ENCODE measurements around the gene PERCC1.

The PERCC1 gene

GRCh38 chr16:1413684-1414531 lies 17.0 kb upstream of the PERCC1 start:
- peak; percentile 82 to 84 for DNase-seq

- DNase-seq, result peak; percentile 79 to 87
These were observed 16.2 kb upstream of the PERCC1 start, which contains the start of gene UNKL for GRCh38 chr16:1414532-1415260. Gene UNKL, minus strand, starts transcription at chr16:1414704. Its CDS starts 13 bp downstream, at chr16:1414691.

DNA sequence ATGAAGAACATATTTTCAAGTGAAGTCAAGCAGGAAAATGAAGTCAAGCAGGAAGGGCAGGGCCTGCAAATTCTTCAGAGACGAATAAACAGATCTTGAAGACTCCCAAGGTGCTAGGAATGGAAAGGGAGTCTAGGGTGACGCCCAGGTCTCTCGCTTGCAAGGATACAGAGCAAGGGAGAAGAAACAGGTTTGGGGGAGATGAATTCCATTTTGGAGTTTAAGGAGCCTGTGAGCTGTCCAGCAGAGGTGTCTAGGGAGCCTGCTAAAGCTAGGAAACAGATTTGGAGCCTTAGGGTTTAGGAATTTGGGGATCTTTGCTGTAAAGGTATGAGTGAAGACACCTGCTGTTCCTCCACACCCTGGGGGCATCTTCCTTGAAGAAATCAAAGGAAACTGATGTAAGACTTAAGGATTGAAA lies 14.3 kb upstream of the PERCC1 start:
- no peak for DNase-seq

GRCh38 chr16:1420111-1420539 lies 10.8 kb upstream of the PERCC1 start:
- DNase-seq, result no peak

GRCh38 chr16:1422076-1422475 lies 8.8 kb upstream of the PERCC1 start:
- DNase-seq, result no peak

- DNase-seq, result no peak
These were observed 6.8 kb upstream of the PERCC1 start for GRCh38 chr16:1424028-1424427.

GRCh38 chr16:1425616-1426370 lies 5.1 kb upstream of the PERCC1 start:
- DNase-seq, result no peak

DNA sequence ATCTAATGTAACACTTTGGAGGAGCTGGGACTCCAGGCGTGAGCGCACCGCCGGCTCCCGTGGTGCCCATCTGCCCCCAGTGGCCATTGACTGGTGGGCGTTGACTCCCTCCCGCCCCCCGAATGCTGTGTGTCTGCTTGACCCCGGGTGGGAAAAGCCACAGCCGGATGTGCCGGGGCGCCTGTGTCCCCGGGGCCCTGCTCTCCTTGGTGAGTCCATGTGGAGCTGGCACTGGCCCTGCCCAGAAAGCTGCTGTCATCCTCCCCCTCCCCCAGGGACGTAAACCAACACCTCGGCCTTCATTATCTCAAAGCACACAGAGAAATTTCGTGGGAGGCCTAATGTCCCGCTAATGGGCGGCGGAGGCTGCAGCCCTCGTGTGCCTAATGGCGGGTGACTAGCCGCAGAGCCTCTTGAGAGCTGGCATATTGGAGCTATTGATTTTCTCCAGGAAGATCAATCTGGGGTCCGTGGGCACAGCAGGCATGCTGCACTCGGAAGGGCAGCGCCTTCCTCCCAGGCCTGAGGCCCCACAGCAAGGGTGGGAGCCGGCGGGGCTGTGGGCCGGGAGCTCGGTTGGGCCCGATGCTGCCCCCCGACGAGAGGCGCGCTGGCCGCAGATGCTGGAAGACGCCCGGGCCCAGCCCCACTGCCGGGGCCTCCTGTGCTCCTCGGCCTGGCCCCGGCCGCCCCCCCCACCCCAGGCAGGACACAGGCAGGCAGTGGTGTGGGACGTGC lies 4.0 kb upstream of the PERCC1 start:
- DNase-seq, result no peak

- DNase-seq, result no peak
These were observed 3.1 kb upstream of the PERCC1 start for GRCh38 chr16:1427473-1428461.

- DNase-seq, result peak; percentile 66 to 76
These were observed 2.4 kb upstream of the PERCC1 start for GRCh38 chr16:1428511-1428910.

GRCh38 chr16:1429012-1429411 lies 1.9 kb upstream of the PERCC1 start:
- DNase-seq, result no peak

GRCh38 chr16:1429631-1430030 lies 1.2 kb upstream of the PERCC1 start:
- DNase-seq, result no peak

GRCh38 chr16:1430214-1430758 lies 592 bp upstream of the PERCC1 start:
- DNase-seq, result no peak

DNA sequence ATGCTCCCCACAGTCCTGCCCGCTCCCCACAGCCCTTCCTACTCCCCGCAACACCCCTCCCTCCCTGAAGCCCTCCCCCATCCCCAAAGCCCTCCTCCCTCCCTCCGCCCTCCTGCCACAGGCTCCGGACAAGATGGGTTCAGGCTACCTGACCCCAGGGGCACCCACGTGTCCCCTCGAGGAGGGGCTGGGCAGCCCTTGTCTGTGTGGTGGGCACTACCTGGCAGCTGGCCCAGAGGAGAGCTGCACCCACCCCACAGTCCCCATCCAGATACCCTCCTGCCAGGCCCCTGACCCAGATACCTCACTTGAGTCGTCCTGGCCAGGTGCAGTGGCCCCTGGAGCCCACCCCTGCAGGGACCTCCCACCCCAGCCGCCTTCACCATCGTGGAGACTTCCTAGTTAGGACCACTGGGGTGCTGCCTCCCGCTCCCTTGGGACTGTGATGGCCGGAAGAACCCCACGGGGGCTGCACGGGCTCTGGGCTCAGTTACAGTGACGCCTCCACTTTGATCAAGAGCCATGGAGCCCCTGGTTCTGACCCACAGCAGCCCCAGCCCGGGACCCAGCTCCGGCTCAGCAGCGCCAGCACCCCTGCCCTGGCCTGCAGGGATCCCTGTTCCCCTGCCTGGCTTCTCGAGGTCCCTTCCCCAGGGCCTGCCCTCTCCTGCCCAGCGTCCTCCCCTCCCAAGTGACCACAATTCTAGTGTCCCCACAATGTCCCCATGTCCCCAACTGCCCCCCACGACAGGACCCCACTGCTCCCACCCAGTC lies 806 bp downstream of the PERCC1 start:
- DNase-seq, result no peak

- peak; percentile 30 to 35 for DNase-seq
These were observed 1.7 kb downstream of the PERCC1 start for GRCh38 chr16:1432388-1433262.

DNA sequence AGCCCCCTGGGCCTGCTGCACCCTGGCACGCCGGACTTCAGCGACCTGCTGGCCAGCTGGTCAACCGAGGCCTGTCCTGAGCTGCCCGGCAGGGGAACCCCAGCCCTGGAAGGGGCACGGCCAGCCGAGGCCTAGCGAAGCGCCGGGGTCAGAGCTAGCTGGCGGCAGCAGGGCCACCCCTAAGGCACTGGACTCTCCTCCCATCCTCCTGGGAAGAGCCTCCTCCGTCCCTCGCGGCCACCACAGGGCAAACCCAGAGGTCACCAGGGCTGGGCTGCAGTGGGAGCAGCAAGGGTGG lies 2.3 kb downstream of the PERCC1 start:
- DNase-seq, result no peak

- DNase-seq, result no peak
These were observed 2.9 kb downstream of the PERCC1 start for GRCh38 chr16:1433756-1434155.

- no peak for DNase-seq
These were observed 4.0 kb downstream of the PERCC1 start for GRCh38 chr16:1434644-1435592.
